CD14-positive monocyte (primary cell): ENCODE data around the gene PSG7. TPM values are rescaled to one million over a fixed set of nuclear protein-coding genes. Genes with fewer than 3 reads are reported as not detected.
"Not testable (repeated sequence)": the region's sequence is repeated elsewhere in the genome, so short reads cannot be mapped to it uniquely, and the experiment has no call there.

Experiments used
- DNase-seq, 3 donors: peaks; one replicate each; pipeline ENCODE4 v3.0.0-alpha.2; 2011 to 2022
- H2AFZ ChIP-seq: 2 replicates; pipeline ENCODE4 v1.6.0; 2012; ENCODE audit warnings: mild to moderate bottlenecking, low read depth, low read length, inconsistent platforms; ENCODE audit not compliant: insufficient read depth, poor library complexity, severe bottlenecking
- H3K27ac ChIP-seq, 2 donors: 1 replicate in 1 of 2; 2 replicates in 1 of 2; pipeline ENCODE4 v1.5.1; 2012 to 2013; ENCODE audit warnings: low read length in 2 of 2, control low read depth in 1 of 2, inconsistent platforms in 1 of 2, low read depth in 1 of 2, mild to moderate bottlenecking in 1 of 2
- H3K27me3 ChIP-seq, 2 donors: one replicate each; pipeline versions ENCODE4 v1.6.0 to v1.6.1; 2011 to 2013; ENCODE audit warnings: low read length in 2 of 2; ENCODE audit not compliant: control insufficient read depth in 2 of 2, insufficient read depth in 2 of 2
- H3K36me3 ChIP-seq, 2 donors: replicated peaks in 1 of 2; 1 replicate in 1 of 2; 2 replicates in 1 of 2; pipeline versions ENCODE4 v1.5.1 to v1.6.1; 2012 to 2013; ENCODE audit warnings: low read length in 2 of 2, control low read depth in 1 of 2, inconsistent platforms in 1 of 2, mild to moderate bottlenecking in 1 of 2; ENCODE audit not compliant: insufficient read depth in 2 of 2, control insufficient read depth in 1 of 2
- H3K4me1 ChIP-seq, 2 donors: 1 replicate in 1 of 2; 2 replicates in 1 of 2; pipeline versions ENCODE4 v1.5.1 to v1.6.1; 2012 to 2013; ENCODE audit warnings: low read length in 2 of 2, control low read depth in 1 of 2, inconsistent platforms in 1 of 2, mild to moderate bottlenecking in 1 of 2, moderate library complexity in 1 of 2; ENCODE audit not compliant: insufficient read depth in 2 of 2, control insufficient read depth in 1 of 2
- H3K4me2 ChIP-seq: replicated peaks from 2 replicates; pipeline ENCODE3; 2012; ENCODE audit warnings: low read length, moderate library complexity, mild to moderate bottlenecking; ENCODE audit not compliant: poor library complexity, severe bottlenecking; ENCODE audit errors: extremely low read depth
- H3K4me3 ChIP-seq, 3 experiments: fragments of 200-600 bp in 1 of 3; sonication (generic) in 1 of 3; replicated peaks in 1 of 3; 1 replicate in 2 of 3; 2 replicates in 1 of 3; pipeline ENCODE4 v1.5.1; 2011 to 2013; ENCODE audit warnings: low read length in 3 of 3, mild to moderate bottlenecking in 3 of 3, control low read depth in 2 of 3, low read depth in 2 of 3, inconsistent platforms in 1 of 3, moderate library complexity in 1 of 3
- H3K79me2 ChIP-seq: 2 replicates; pipeline ENCODE4 v1.6.0; 2012; ENCODE audit warnings: mild to moderate bottlenecking, control low read depth, inconsistent platforms, low read length, moderate library complexity; ENCODE audit not compliant: insufficient read depth
- H3K9ac ChIP-seq: 2 replicates; pipeline ENCODE4 v1.6.0; 2017; ENCODE audit warnings: low read length, mild to moderate bottlenecking; ENCODE audit not compliant: insufficient read depth, poor library complexity, severe bottlenecking
- H3K9me3 ChIP-seq, 2 donors: replicated peaks in 1 of 2; 1 replicate in 1 of 2; 2 replicates in 1 of 2; pipeline versions ENCODE4 v1.5.1 to v1.6.1; 2012 to 2013; ENCODE audit warnings: low read length in 2 of 2, control low read depth in 1 of 2; ENCODE audit not compliant: control insufficient read depth in 1 of 2, insufficient read depth in 1 of 2
- H4K20me1 ChIP-seq: 2 replicates; pipeline ENCODE4 v1.6.0; 2012; ENCODE audit warnings: mild to moderate bottlenecking, low read length, control low read depth, moderate library complexity; ENCODE audit not compliant: insufficient read depth
- H3K27ac Mint-ChIP-seq, 7 donors: one replicate each; pipeline ENCODE4 v1.8.0; 2020; ENCODE audit warnings: mild to moderate bottlenecking in 7 of 7, mixed read lengths in 7 of 7, moderate library complexity in 6 of 7, inconsistent platforms in 2 of 7
- H3K27me3 Mint-ChIP-seq, 3 donors: one replicate each; pipeline ENCODE4 v1.8.0; 2021 to 2022; ENCODE audit warnings: low read depth in 3 of 3, mild to moderate bottlenecking in 3 of 3, mixed read lengths in 3 of 3, moderate library complexity in 3 of 3, inconsistent platforms in 1 of 3
- H3K36me3 Mint-ChIP-seq, 2 donors: one replicate each; pipeline ENCODE4 v1.8.0; 2020; ENCODE audit warnings: mixed read lengths in 2 of 2, inconsistent platforms in 1 of 2, mild to moderate bottlenecking in 1 of 2
- H3K4me1 Mint-ChIP-seq: one replicate; pipeline ENCODE4 v1.8.0; 2020; ENCODE audit warnings: mild to moderate bottlenecking, mixed read lengths
- H3K4me3 Mint-ChIP-seq, 2 donors: one replicate each; pipeline ENCODE4 v1.8.0; 2020; ENCODE audit warnings: mild to moderate bottlenecking in 2 of 2, mixed read lengths in 2 of 2, moderate library complexity in 1 of 2
- H3K9me3 Mint-ChIP-seq, 7 donors: one replicate each; pipeline ENCODE4 v1.8.0; 2020 to 2022; ENCODE audit warnings: mixed read lengths in 7 of 7, mild to moderate bottlenecking in 6 of 7, moderate library complexity in 6 of 7, inconsistent platforms in 2 of 7
- CTCF ChIP-seq: fragments of 200-600 bp; IDR thresholded peaks from one replicate; pipeline ENCODE4 v1.8.0; 2022; ENCODE audit warnings: antibody characterized with exemption, mild to moderate bottlenecking
- WGBS: methylation state at CpG from one replicate; pipeline ENCODE4 v1.1.5; 2013; ENCODE audit warnings: missing lambda C conversion rate; ENCODE audit not compliant: insufficient coverage; 5-methylcytosine and 5-hydroxymethylcytosine counted together
- intact Hi-C, 2 donors: fragments of 100-400 bp; cut with micrococcal nuclease; formaldehyde crosslinking; loops; one replicate each; pipeline versions ENCODE4 v1.15.0 to v1.15.1; 2023
- polyA plus RNA-seq, 3 donors: library from polyadenylated mRNA; depleted of rRNA in 1 of 3; unstranded in 2 of 3; stranded (reverse) in 1 of 3; fragments of 300-500 nt in 2 of 3; fragments of >200 nt in 1 of 3; fragmentation: Illumina TruSeq in 2 of 3; gene quantifications; 1 replicate in 2 of 3; 2 replicates in 1 of 3; pipeline ENCODE4 v1.2.3, GENCODE V29; 2012 to 2021

Gene PSG7
- polyA plus RNA-seq, 3 donors, result not detected

- H3K4me1 ChIP-seq, H3K4me3 Mint-ChIP-seq, H4K20me1 ChIP-seq, DNase-seq, H3K4me2 ChIP-seq, H3K9me3 Mint-ChIP-seq, H3K4me1 Mint-ChIP-seq, H3K9me3 ChIP-seq, H2AFZ ChIP-seq, H3K79me2 ChIP-seq, intact Hi-C loops, H3K27ac ChIP-seq, H3K4me3 ChIP-seq, H3K27me3 ChIP-seq, H3K27ac Mint-ChIP-seq, H3K36me3 Mint-ChIP-seq, H3K9ac ChIP-seq, H3K36me3 ChIP-seq: not testable (repeated sequence)
- TF ChIP-seq CTCF, result peak; percentile 34
- 76% methylated on average over 5 of the region's 8 CpGs for WGBS
- H3K27me3 Mint-ChIP-seq, result peaks cover 2 to 16% (median 4%) of the 10 kb centered on the region in 3 donors
Measured at GRCh38 chr19:42881279-42881678, 55.7 kb downstream of the PSG7 start.

GRCh38 chr19:42880621-42881020 is 56.4 kb downstream of the PSG7 start:
- H3K36me3 Mint-ChIP-seq, H3K27me3 ChIP-seq, H4K20me1 ChIP-seq, H3K9me3 ChIP-seq, H3K9ac ChIP-seq, H3K79me2 ChIP-seq, H3K36me3 ChIP-seq, H2AFZ ChIP-seq, H3K9me3 Mint-ChIP-seq, H3K27ac Mint-ChIP-seq, H3K4me3 Mint-ChIP-seq, intact Hi-C loops, H3K4me1 Mint-ChIP-seq, DNase-seq, H3K4me2 ChIP-seq, H3K27ac ChIP-seq, H3K4me3 ChIP-seq, H3K4me1 ChIP-seq: not testable (repeated sequence)
- peaks cover 2 to 12% (median 4%) of the 10 kb centered on the region in 3 donors for H3K27me3 Mint-ChIP-seq
- 100% methylated on average over 1 of the region's 9 CpGs for WGBS
